Smooth muscle cell (in vitro differentiated cells): Measurements from ENCODE around the gene TMED4. TPM values are rescaled to one million over a fixed set of nuclear protein-coding genes. Genes with fewer than 3 reads are reported as not detected.

Source experiments
- DNase-seq: peaks from one replicate; lab custom pipeline; 2025; ENCODE audit not compliant: unreplicated experiment; lab: John Stamatoyannopoulos, UW
- H2AFZ ChIP-seq: fragments of 200-600 bp; sonication (generic); 2 replicates; pipeline ENCODE4 v1.6.0; 2016; ENCODE audit warnings: antibody characterized with exemption, low read depth, mild to moderate bottlenecking
- H3F3A ChIP-seq: fragments of 200-600 bp; sonication (generic); 2 replicates; pipeline ENCODE4 v1.6.0; 2017; ENCODE audit warnings: antibody characterized with exemption, low read depth
- H3K27ac ChIP-seq: fragments of 200-600 bp; sonication (generic); 2 replicates; pipeline ENCODE4 v1.5.1; 2016; ENCODE audit warnings: low read depth, mild to moderate bottlenecking
- H3K27me3 ChIP-seq: fragments of 200-600 bp; sonication (generic); 2 replicates; pipeline ENCODE4 v1.6.1; 2016; ENCODE audit warnings: low read depth, mild to moderate bottlenecking
- H3K36me3 ChIP-seq: fragments of 200-600 bp; sonication (generic); 2 replicates; pipeline ENCODE4 v1.5.1; 2016; ENCODE audit warnings: low read depth
- H3K4me1 ChIP-seq: fragments of 200-600 bp; sonication (generic); 2 replicates; pipeline ENCODE4 v1.5.1; 2016; ENCODE audit warnings: low read depth
- H3K4me2 ChIP-seq: fragments of 200-600 bp; sonication (generic); 2 replicates; pipeline ENCODE4 v1.6.0; 2016; ENCODE audit warnings: mild to moderate bottlenecking
- H3K4me3 ChIP-seq: fragments of 200-600 bp; sonication (generic); 2 replicates; pipeline ENCODE4 v1.5.1; 2016; ENCODE audit warnings: mild to moderate bottlenecking
- H3K79me2 ChIP-seq: fragments of 200-600 bp; sonication (generic); 2 replicates; pipeline ENCODE4 v1.6.0; 2016; ENCODE audit warnings: low read depth, mild to moderate bottlenecking
- H3K9ac ChIP-seq: fragments of 200-600 bp; sonication (generic); 2 replicates; pipeline ENCODE4 v1.6.0; 2016; ENCODE audit warnings: low read depth
- H3K9me3 ChIP-seq: fragments of 200-600 bp; sonication (generic); replicated peaks from 2 replicates; pipeline ENCODE4 v1.5.1; 2016; ENCODE audit warnings: low read depth
- H4K20me1 ChIP-seq: fragments of 200-600 bp; sonication (generic); 2 replicates; pipeline ENCODE4 v1.6.0; 2016; ENCODE audit warnings: low read depth
- WGBS: methylation state at CpG from one replicate; pipeline ENCODE4 v1.1.7; 2016; ENCODE audit warnings: low lambda C conversion rate; 5-methylcytosine and 5-hydroxymethylcytosine counted together
- polyA plus RNA-seq: library from polyadenylated mRNA; unstranded; fragments of >200 nt; fragmentation: Nextera tagmentation; extraction: Ambion mirVana; gene quantifications from 2 replicates; pipeline ENCODE4 v1.2.1, GENCODE V29; 2016
- total RNA-seq: library from RNA; depleted of rRNA; stranded (reverse); fragments of >200 nt; gene quantifications from 2 replicates; pipeline ENCODE4 v1.2.3, GENCODE V29; 2014
- TF ChIP-seq, protein P1 (sequence below): fragments of 200-600 bp; sonication (generic); IDR thresholded peaks from 2 replicates; pipeline ENCODE4 v1.5.1; 2017; ENCODE audit warnings: borderline replicate concordance, mild to moderate bottlenecking, antibody characterized with exemption; ENCODE audit not compliant: insufficient read depth, poor library complexity, severe bottlenecking

The TMED4 gene
- total and polyA plus RNA-seq, 2 experiments from 2014 or later = 38.4 to 50.8 TPM

DNA sequence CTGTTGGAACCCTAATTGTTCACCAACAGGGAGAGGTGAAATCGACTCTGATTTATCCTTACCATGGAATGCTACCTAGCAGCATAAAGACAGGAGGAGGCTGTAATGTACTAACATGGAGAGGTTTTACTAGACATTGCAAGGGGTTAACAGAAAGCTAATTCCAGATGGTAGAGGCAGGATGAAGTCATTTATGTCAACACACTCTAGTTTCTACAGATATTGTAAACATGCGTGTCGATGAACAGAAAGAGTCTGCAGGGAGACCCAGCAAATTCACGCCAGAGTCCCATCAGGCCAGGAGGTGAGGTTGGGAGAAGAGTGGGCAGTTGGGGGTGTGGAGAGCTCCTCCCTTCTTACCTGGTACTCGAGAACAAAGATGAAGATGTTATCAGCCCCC lies 47.9 kb downstream of the TMED4 start:
- no peak overlapping the region for H3K27ac ChIP-seq
- H3F3A ChIP-seq = no peaks in the 10 kb centered on the region
- WGBS = 69% methylated on average over 5 of the region's 5 CpGs
- H3K4me2 ChIP-seq = no peak overlapping the region
- TF ChIP-seq, protein P1, sequence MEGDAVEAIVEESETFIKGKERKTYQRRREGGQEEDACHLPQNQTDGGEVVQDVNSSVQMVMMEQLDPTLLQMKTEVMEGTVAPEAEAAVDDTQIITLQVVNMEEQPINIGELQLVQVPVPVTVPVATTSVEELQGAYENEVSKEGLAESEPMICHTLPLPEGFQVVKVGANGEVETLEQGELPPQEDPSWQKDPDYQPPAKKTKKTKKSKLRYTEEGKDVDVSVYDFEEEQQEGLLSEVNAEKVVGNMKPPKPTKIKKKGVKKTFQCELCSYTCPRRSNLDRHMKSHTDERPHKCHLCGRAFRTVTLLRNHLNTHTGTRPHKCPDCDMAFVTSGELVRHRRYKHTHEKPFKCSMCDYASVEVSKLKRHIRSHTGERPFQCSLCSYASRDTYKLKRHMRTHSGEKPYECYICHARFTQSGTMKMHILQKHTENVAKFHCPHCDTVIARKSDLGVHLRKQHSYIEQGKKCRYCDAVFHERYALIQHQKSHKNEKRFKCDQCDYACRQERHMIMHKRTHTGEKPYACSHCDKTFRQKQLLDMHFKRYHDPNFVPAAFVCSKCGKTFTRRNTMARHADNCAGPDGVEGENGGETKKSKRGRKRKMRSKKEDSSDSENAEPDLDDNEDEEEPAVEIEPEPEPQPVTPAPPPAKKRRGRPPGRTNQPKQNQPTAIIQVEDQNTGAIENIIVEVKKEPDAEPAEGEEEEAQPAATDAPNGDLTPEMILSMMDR = no peak
- no peaks in the 10 kb centered on the region for H3K9me3 ChIP-seq
- H3K4me3 ChIP-seq = no peak overlapping the region
- H3K79me2 ChIP-seq = no peaks in the 10 kb centered on the region
- H3K27me3 ChIP-seq = no peaks in the 10 kb centered on the region
- no peak overlapping the region for H3K9ac ChIP-seq
- DNase-seq = no peak
- no peaks in the 10 kb centered on the region for H3K36me3 ChIP-seq
- H2AFZ ChIP-seq = no peak overlapping the region
- no peaks in the 10 kb centered on the region for H3K4me1 ChIP-seq
- no peaks in the 10 kb centered on the region for H4K20me1 ChIP-seq

DNA sequence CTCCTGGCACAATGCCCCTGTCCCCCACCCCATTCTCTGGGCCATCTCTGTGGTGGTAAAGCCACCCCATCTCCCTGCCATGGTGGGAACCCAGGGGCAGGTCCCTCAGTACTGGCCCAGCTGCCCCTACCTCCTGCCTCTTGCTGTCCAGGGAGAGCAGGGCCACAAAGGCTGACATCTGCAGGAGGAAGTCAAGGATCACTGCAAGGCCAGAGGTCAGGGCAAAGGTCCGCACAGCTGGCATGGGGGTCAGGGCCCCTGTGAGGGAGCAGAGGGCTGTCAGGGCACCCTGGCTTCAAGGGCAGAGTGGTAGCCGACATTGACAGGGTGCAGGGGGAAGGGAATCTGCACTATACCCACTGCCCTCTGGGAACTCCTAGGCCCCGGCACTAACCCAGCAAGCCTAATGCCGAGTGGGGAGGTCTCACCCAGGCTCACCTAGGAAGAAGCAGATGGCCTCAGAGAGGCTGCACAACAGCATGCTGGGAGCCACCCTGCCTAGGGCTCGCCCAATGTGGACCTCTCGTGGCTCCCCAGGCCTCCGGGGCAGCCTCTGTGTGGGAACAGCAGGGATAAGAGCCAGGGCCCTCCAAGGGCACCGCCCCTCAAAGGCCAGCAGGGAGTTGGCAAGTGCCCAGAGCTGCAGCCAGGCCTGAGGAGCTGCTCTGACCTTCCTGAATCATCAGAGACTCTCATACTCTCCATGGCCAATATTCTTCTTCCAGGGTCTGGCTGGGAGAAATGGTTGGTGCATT lies 48.6 kb downstream of the TMED4 start:
- TF ChIP-seq, protein P1 = no peak
- Histone ChIP-seq H3K36me3 (no peaks in the 10 kb centered on the region), H3K4me1 (no peaks in the 10 kb centered on the region), H3K4me2 (no peak overlapping the region), H3K27me3 (no peaks in the 10 kb centered on the region), H4K20me1 (no peaks in the 10 kb centered on the region), H3K79me2 (no peaks in the 10 kb centered on the region), H3K9ac (no peak overlapping the region), H3F3A (no peaks in the 10 kb centered on the region), H3K4me3 (no peak overlapping the region), H3K27ac (no peak overlapping the region), H2AFZ (no peak overlapping the region), H3K9me3 (no peaks in the 10 kb centered on the region)
- 91% methylated on average over 8 of the region's 8 CpGs for WGBS
- DNase-seq = no peak

DNA sequence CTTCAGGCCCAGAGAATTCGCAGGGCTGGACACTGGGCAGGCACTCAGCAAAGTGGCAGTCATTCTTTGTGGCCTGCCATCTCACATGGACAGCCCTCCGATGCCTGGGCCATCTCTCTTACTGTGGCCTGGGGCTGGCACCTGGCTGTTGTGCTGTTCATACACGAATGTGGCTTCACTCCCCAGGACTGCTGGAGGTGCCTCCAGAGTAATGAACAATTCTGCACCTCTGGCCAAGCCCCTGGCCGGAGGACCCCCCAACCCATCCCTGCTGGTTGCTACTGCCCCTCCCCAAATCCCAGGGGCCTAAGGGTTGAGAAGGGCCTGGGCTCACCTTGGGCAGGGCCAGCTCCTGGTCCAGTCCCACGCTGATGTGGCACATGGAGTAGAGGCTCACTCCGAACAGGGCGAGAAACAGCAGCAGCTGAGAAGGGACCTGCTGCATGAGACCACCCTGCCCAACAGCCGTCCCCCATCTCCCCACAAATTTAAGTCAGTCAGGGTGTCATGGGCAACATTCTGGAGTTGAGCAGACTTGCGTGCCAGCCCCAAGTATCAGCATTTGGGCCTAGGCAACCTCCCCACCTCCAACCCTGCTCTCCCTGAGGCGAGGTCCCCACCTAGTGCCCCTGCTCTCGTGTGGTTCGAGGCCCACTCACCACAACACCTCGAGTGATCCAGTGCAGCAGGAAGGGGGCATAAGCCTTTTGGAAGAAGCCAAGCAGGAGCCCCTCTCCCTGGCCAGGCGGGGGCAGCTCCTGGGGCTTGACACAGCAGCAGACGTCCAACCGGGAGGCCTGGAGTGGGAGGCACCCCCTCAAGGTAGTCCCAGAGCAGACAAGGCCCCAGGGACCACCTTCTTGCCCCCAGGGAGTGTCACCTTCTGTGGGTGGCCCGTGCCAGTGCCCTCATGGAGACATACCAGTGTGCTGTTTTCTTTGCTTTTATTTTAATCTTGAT lies 50.3 kb downstream of the TMED4 start:
- H3K27me3 ChIP-seq = no peaks in the 10 kb centered on the region
- 89% methylated on average over 17 of the region's 17 CpGs for WGBS
- TF ChIP-seq, protein P1 = no peak
- H3F3A ChIP-seq = no peaks in the 10 kb centered on the region
- no peaks in the 10 kb centered on the region for H3K9me3 ChIP-seq
- no peak overlapping the region for H3K4me3 ChIP-seq
- no peak overlapping the region for H3K4me2 ChIP-seq
- no peak overlapping the region for H3K9ac ChIP-seq
- no peaks in the 10 kb centered on the region for H3K36me3 ChIP-seq
- no peaks in the 10 kb centered on the region for H3K4me1 ChIP-seq
- H2AFZ ChIP-seq = no peak overlapping the region
- no peak overlapping the region for H3K27ac ChIP-seq
- no peaks in the 10 kb centered on the region for H3K79me2 ChIP-seq
- DNase-seq = no peak
- H4K20me1 ChIP-seq = no peaks in the 10 kb centered on the region
